Right atrium auricular region (tissue), 2 donors: ENCODE results near the gene RBM44. TPM values are rescaled to one million over a fixed set of nuclear protein-coding genes. Genes with fewer than 3 reads are reported as not detected.
A peak's percentile ranks its signal among the peaks of the same experiment; 100 is the strongest.
"Not testable (repeated sequence)": the region's sequence is repeated elsewhere in the genome, so short reads cannot be mapped to it uniquely, and the experiment has no call there.

Source experiments
- DNase-seq: peaks from one replicate; pipeline ENCODE4 v3.0.0-alpha.2; 2019; ENCODE audit warnings: low spot score
- H3K27ac ChIP-seq, 2 donors: fragments of 200-600 bp; sonication (generic); 1 replicate in 1 of 2; 2 replicates in 1 of 2; pipeline ENCODE4 v1.5.1; 2016 to 2019
- H3K27me3 ChIP-seq, 2 donors: fragments of 200-600 bp; sonication (generic); one replicate each; pipeline versions ENCODE4 v1.5.1 to v1.6.0; 2017 to 2019
- H3K36me3 ChIP-seq: fragments of 200-600 bp; sonication (generic); one replicate; pipeline ENCODE4 v1.5.1; 2016
- H3K4me1 ChIP-seq, 2 donors: fragments of 200-600 bp; sonication (generic); one replicate each; pipeline versions ENCODE4 v1.5.1 to v1.6.0; 2017 to 2019
- H3K4me3 ChIP-seq, 2 donors: fragments of 200-600 bp; sonication (generic); 1 replicate in 1 of 2; 2 replicates in 1 of 2; pipeline ENCODE4 v1.5.1; 2017 to 2019; ENCODE audit warnings: mild to moderate bottlenecking in 1 of 2, moderate library complexity in 1 of 2
- H3K9me3 ChIP-seq, 2 donors: fragments of 200-600 bp; sonication (generic); one replicate each; pipeline ENCODE4 v1.5.1; 2019
- total RNA-seq, 2 donors: library from RNA; depleted of rRNA; stranded (reverse); fragments of >200 nt; gene quantifications; one replicate each; pipeline ENCODE4 v1.1.0, GENCODE V29; 2016
- TF ChIP-seq, protein P1 (sequence below), 2 donors: fragments of 200-600 bp; sonication (generic); IDR thresholded peaks; one replicate each; pipeline ENCODE4 v1.5.1; 2019; ENCODE audit warnings: antibody characterized with exemption in 2 of 2

The RBM44 gene
- total RNA-seq, 2 donors from 2014 or later: 0.30 to 0.55 TPM

- no peak for DNase-seq
- Histone ChIP-seq H3K4me3 (no peak overlapping the region), H3K4me1 (peaks cover 0 to 7% of the 10 kb centered on the region in 2 donors), H3K36me3 (peaks cover 52% of the 10 kb centered on the region), H3K9me3 (no peaks in the 10 kb centered on the region), H3K27ac (no peak overlapping the region), H3K27me3 (no peaks in the 10 kb centered on the region)
- TF ChIP-seq, protein P1, sequence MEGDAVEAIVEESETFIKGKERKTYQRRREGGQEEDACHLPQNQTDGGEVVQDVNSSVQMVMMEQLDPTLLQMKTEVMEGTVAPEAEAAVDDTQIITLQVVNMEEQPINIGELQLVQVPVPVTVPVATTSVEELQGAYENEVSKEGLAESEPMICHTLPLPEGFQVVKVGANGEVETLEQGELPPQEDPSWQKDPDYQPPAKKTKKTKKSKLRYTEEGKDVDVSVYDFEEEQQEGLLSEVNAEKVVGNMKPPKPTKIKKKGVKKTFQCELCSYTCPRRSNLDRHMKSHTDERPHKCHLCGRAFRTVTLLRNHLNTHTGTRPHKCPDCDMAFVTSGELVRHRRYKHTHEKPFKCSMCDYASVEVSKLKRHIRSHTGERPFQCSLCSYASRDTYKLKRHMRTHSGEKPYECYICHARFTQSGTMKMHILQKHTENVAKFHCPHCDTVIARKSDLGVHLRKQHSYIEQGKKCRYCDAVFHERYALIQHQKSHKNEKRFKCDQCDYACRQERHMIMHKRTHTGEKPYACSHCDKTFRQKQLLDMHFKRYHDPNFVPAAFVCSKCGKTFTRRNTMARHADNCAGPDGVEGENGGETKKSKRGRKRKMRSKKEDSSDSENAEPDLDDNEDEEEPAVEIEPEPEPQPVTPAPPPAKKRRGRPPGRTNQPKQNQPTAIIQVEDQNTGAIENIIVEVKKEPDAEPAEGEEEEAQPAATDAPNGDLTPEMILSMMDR (IDR thresholded peaks at IDR 0.05): no peak
These were observed 37.8 kb upstream of the RBM44 start for GRCh38 chr2:237760506-237761502.

GRCh38 chr2:237762291-237763182, 36.0 kb upstream of the RBM44 start:
- not testable (repeated sequence) for H3K27me3 ChIP-seq, H3K9me3 ChIP-seq, DNase-seq, H3K27ac ChIP-seq, H3K4me3 ChIP-seq
- peaks cover 0 to 16% of the 10 kb centered on the region in 2 donors for H3K4me1 ChIP-seq
- H3K36me3 ChIP-seq: peaks cover 46% of the 10 kb centered on the region

DNA sequence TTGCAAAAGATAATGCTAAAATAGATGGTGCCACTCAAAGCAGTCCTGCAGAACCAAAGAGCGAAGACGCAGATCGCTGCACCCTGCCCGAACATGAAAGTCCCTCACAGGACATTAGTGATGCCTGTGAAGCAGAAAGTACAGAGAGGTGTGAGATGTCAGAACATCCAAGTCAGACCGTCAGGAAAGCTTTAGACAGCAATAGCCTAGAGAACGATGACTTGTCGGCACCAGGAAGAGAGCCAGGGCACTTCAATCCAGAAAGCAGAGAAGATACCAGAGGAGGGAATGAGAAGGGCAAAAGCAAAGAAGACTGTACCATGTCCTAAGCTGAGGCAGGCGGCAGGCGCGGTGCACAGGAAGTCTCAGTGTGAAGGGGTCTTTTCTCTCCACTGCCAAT, 34.8 kb upstream of the RBM44 start:
- Histone ChIP-seq H3K4me1 (peaks cover 0 to 11% of the 10 kb centered on the region in 2 donors), H3K36me3 (peaks cover 33% of the 10 kb centered on the region), H3K4me3 (no peak overlapping the region), H3K27ac (peak overlapping the region in 1 of 2 donors; percentile 63), H3K9me3 (no peaks in the 10 kb centered on the region), H3K27me3 (no peaks in the 10 kb centered on the region)
- TF ChIP-seq, protein P1 (IDR thresholded peaks at IDR 0.05): no peak
- DNase-seq: no peak

GRCh38 chr2:237765122-237765521, 33.5 kb upstream of the RBM44 start:
- H3K4me3 ChIP-seq, DNase-seq, H3K27me3 ChIP-seq, H3K9me3 ChIP-seq: not testable (repeated sequence)
- H3K36me3 ChIP-seq: peaks cover 26% of the 10 kb centered on the region
- peaks cover 0 to 11% of the 10 kb centered on the region in 2 donors for H3K4me1 ChIP-seq
- peak overlapping the region in 1 of 2 donors; percentile 63 for H3K27ac ChIP-seq

DNA sequence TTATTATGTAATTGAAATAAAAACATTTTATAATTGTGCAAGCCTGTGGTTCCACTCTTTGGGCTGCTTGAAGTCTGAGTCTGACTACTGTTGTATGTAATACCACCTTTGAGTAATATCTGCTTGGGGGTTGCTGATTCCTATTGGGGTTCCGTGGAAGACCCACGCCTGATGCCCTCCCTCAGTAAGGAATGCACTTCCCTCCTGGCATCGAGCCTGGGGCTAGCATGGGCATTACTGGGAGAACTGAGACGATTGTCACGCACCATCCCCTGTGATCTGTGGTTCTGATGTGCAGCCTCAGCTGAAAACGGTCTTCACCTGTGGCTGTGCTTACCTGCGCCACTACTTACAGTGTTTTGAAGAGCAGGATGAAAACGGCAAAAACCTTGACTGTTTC, 32.7 kb upstream of the RBM44 start:
- H3K4me1 ChIP-seq: peaks cover 0 to 11% of the 10 kb centered on the region in 2 donors
- peaks cover 27% of the 10 kb centered on the region for H3K36me3 ChIP-seq
- H3K27ac ChIP-seq: peak overlapping the region in 1 of 2 donors; percentile 63
- H3K27me3 ChIP-seq: no peaks in the 10 kb centered on the region
- TF ChIP-seq, protein P1 (IDR thresholded peaks at IDR 0.05): no peak
- no peak overlapping the region for H3K4me3 ChIP-seq
- no peaks in the 10 kb centered on the region for H3K9me3 ChIP-seq
- no peak for DNase-seq

- Histone ChIP-seq H3K9me3 (no peaks in the 10 kb centered on the region), H3K27ac (peak overlapping the region in 1 of 2 donors; percentile 63), H3K36me3 (peaks cover 32% of the 10 kb centered on the region), H3K4me3 (no peak overlapping the region), H3K27me3 (no peaks in the 10 kb centered on the region), H3K4me1 (peaks cover 0 to 11% of the 10 kb centered on the region in 2 donors)
- DNase-seq: no peak
- TF ChIP-seq, protein P1 (IDR thresholded peaks at IDR 0.05): no peak
These were observed 32.2 kb upstream of the RBM44 start for GRCh38 chr2:237766340-237766739.
